GM13976 (cell line): ENCODE measurements around the gene CFAP74.

Source experiments
- DNase-seq: peaks from one replicate; pipeline ENCODE4 v3.0.0; 2012; ENCODE audit warnings: low spot score
- in situ Hi-C: fragments of 300-500 bp; cut with MboI; formaldehyde crosslinking; loops from one replicate; pipeline ENCODE4 v1.12.0; 2022; ENCODE audit warnings: low sequenced_read_pairs, mixed read lengths, inconsistent platforms; ENCODE audit not compliant: unreplicated experiment
- TF ChIP-seq, protein P1 (sequence below): IDR thresholded peaks from 2 replicates; pipeline ENCODE4 v1.5.1; 2012; ENCODE audit warnings: borderline replicate concordance, mild to moderate bottlenecking; ENCODE audit not compliant: insufficient read depth; ENCODE audit errors: extremely low read depth, missing control alignments, control extremely low read depth

CFAP74 gene

DNA sequence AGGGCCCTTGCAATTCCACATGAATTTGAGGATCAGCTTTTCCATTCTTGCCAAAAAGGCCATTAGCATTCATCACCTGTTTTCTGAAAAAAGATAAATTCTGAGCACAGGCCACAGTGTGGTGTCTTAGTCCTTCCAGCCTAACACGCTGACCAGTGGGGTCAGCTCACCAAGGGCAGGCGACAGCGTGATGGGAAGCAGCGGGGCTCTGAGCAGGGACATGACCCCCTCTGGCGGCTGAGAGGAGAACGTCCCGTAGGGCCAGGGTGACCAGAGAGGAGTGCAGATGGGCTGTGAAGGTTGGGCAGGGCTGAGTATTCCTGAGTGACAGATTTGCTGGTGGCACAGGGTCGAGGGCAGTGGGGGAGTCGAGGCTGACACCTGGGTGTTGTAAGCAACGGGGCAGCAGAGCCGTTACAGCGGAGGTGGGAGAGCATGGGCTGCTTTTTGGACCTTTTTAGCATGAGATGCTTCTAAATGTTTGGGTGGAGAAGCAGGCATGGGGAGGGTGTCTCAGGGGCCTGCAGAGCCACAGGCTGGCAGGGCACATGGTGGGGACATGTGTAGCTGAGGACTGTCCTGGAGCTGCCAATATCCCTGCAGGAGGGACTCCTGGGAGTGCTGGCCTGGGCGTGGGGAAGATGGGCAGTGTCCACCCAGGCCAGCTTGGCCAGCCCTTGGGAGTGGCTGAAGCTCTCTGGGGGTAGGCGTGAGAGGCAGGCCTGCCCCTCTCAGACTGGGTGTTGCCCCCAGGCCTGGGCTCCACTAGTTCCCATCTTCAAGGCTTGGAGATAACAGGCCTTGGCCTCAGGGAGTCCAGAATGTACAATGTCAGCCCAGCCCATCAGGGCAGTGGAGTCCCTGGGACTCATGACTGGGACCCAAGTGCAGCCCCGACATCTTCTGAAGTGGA, 97.1 kb downstream of the CFAP74 start:
- in situ Hi-C loops, result loop anchor here (10.0 kb wide), 1 partner anchor 122 kb away; no protein-coding TSS in a partner anchor
- TF ChIP-seq, protein P1, sequence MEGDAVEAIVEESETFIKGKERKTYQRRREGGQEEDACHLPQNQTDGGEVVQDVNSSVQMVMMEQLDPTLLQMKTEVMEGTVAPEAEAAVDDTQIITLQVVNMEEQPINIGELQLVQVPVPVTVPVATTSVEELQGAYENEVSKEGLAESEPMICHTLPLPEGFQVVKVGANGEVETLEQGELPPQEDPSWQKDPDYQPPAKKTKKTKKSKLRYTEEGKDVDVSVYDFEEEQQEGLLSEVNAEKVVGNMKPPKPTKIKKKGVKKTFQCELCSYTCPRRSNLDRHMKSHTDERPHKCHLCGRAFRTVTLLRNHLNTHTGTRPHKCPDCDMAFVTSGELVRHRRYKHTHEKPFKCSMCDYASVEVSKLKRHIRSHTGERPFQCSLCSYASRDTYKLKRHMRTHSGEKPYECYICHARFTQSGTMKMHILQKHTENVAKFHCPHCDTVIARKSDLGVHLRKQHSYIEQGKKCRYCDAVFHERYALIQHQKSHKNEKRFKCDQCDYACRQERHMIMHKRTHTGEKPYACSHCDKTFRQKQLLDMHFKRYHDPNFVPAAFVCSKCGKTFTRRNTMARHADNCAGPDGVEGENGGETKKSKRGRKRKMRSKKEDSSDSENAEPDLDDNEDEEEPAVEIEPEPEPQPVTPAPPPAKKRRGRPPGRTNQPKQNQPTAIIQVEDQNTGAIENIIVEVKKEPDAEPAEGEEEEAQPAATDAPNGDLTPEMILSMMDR, result peak; percentile 91
- peak; percentile 86 for DNase-seq

DNA sequence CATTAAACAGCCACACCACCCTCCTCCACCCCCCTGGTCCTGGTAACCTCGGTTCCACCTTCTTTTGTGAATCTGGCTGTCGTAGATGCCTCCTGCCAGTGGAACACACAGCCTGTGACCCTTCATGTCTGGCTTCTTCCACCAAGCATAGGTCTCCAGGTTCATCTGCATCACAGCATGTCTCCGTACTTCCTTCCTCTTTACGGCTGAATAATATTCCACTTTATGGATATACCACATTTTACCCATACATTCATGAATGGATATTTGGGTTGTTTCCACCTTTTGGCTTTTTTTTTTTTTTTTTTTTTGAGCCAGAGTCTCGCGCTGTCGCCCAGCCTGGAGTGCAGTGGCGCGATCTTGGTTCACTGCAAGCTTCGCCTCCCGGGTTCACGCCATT, 100.4 kb downstream of the CFAP74 start:
- in situ Hi-C loops, result loop anchor here (10.0 kb wide), 1 partner anchor 118 kb away; no protein-coding TSS in a partner anchor
- DNase-seq, result no peak
- TF ChIP-seq, protein P1, result no peak

DNA sequence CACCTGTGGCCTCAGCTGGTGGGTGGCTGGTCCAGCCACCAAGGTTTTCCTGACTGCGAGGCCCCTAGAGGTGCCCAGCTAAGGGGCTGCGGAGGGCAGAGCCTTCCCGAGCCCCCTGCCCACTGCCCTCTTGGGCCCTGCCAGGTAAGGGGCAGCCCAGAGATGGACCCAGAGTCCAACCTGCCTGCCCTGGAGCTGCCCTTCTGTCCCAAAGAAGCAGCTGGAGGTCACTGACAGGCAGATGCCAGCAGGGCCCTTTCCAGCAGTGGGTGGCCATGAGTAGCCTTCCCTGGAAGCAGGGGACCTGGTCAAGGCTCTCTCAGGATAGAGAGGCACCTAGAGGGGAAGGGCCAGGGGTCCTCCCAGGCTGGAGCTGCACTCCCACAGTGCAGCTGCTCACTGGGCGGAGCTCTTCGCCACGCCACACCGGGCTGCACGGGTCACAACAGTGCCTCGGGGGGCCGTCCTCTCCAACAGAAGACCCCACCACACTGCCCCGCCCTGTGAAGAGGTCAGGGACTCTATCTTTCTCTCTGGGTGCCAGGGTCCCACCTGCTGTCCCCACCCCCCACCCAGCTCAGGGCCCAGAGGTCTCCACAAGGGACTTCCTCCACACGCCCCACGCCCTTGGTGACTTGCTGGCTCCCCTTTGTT, 101.8 kb downstream of the CFAP74 start:
- in situ Hi-C loops, result loop anchor here (10.0 kb wide), 1 partner anchor 117 kb away; no protein-coding TSS in a partner anchor
- TF ChIP-seq, protein P1, result no peak
- no peak for DNase-seq

DNA sequence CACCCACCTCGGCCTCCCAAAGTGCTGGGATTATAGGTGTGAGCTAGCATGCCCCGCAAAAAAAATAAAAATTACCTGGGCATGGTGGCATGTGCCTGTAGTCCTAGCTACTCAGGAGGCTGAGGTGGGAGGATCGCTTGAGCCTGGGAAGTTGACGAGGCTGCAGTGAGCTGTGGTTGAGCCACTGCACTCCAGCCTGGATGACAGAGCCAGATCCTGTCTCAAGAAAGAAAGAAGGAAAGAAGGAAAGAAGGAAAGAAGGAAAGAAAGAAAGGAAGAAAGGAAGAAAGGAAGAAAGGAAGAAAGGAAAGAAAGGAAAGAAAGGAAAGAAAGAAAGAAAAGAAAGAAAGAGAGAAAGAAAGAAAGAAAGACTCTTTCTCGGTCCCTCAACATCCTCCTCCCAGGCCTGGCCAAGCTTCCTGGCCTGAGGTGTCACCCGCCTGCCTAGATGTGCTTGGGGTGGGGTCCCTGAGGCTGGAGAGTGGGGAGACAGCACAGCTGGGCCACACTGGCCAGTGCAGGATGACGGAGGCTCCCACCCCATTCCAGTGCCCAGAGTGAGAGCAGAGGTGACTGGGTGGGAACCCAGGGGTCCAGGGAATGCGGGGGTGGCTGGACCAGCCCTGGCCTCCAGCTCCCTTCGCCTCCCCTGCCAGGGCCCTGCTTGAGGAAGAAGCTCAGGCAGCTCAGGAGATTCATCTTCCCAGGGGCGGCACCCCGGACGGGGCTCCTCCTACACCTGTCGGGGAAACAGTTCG, 102.5 kb downstream of the CFAP74 start:
- TF ChIP-seq, protein P1, result no peak
- in situ Hi-C loops, result loop anchor here (10.0 kb wide), 1 partner anchor 116 kb away; no protein-coding TSS in a partner anchor
- no peak for DNase-seq

DNA sequence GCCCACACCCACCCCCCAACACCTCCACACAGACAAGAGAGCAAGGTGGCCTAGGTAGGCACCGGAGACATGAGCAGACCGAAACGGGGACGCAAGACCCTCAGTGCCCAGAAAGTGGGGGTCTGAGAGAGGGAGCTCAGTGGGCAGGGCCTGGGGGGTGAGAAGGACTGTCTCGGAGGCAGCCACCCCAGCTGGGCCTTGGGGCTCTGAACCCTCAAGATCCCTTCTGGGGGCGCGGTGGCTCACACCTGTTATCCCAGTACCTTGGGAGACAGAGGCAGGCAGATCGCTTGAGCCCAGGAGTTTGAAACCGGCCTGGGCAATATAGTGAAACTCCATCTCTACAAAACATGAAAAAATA, 103.6 kb downstream of the CFAP74 start:
- in situ Hi-C loops, result loop anchor here (10.0 kb wide), 1 partner anchor 115 kb away; no protein-coding TSS in a partner anchor
- TF ChIP-seq, protein P1, result no peak
- DNase-seq, result no peak
